Keratinocyte (primary cell): Measurements from ENCODE around the gene SCFD1. TPM values are rescaled to one million over a fixed set of nuclear protein-coding genes. Genes with fewer than 3 reads are reported as not detected.

Experiments used
- DNase-seq: peaks from one replicate; pipeline ENCODE4 v3.0.0-alpha.2; 2011; ENCODE audit warnings: low read depth, missing footprints, low spot score
- FAIRE-seq: peaks from 2 replicates; lab custom pipeline; 2011; peaks lifted over from hg19 to GRCh38; lab: Jason Lieb, UNC
- H2AFZ ChIP-seq: 2 replicates; pipeline ENCODE4 v1.6.0; 2012; ENCODE audit warnings: low read length, control low read depth, inconsistent platforms; ENCODE audit not compliant: control insufficient read depth
- H3K27ac ChIP-seq: 2 replicates; pipeline ENCODE4 v1.5.1; 2011; ENCODE audit warnings: low read length; ENCODE audit not compliant: control insufficient read depth, insufficient read depth
- H3K27me3 ChIP-seq: 3 replicates; pipeline ENCODE4 v1.6.0; 2011; ENCODE audit warnings: low read length; ENCODE audit not compliant: control insufficient read depth, insufficient read depth; ENCODE audit errors: extremely low read depth
- H3K36me3 ChIP-seq, 2 experiments: 2 replicates in 1 of 2; 3 replicates in 1 of 2; pipeline ENCODE4 v1.5.1; 2011; ENCODE audit warnings: low read length in 2 of 2, mild to moderate bottlenecking in 1 of 2; ENCODE audit not compliant: control insufficient read depth in 2 of 2, insufficient read depth in 2 of 2; ENCODE audit errors: extremely low read depth in 1 of 2
- H3K4me1 ChIP-seq: 3 replicates; pipeline ENCODE4 v1.5.1; 2011; ENCODE audit warnings: low read length; ENCODE audit not compliant: control insufficient read depth, insufficient read depth; ENCODE audit errors: extremely low read depth
- H3K4me2 ChIP-seq: 3 replicates; pipeline ENCODE4 v1.6.0; 2011; ENCODE audit warnings: low read depth, low read length; ENCODE audit not compliant: control insufficient read depth, insufficient read depth; ENCODE audit errors: extremely low read depth
- H3K4me3 ChIP-seq, 3 experiments: fragments of 200-600 bp in 1 of 3; sonication (generic) in 1 of 3; 2 replicates in 2 of 3; 3 replicates in 1 of 3; pipeline ENCODE4 v1.5.1; 2011 to 2016; ENCODE audit warnings: low read length in 3 of 3, mild to moderate bottlenecking in 3 of 3, control low read depth in 2 of 3, inconsistent platforms in 1 of 3, low read depth in 1 of 3, mixed read lengths in 1 of 3, mixed run types in 1 of 3, moderate library complexity in 1 of 3; ENCODE audit not compliant: control insufficient read depth in 2 of 3, insufficient read depth in 2 of 3; ENCODE audit errors: extremely low read depth in 1 of 3
- H3K79me2 ChIP-seq: 2 replicates; pipeline ENCODE4 v1.6.0; 2012; ENCODE audit warnings: low read length; ENCODE audit not compliant: control insufficient read depth, insufficient read depth
- H3K9ac ChIP-seq: 3 replicates; pipeline ENCODE4 v1.6.0; 2011; ENCODE audit warnings: low read length; ENCODE audit not compliant: control insufficient read depth, insufficient read depth; ENCODE audit errors: extremely low read depth
- H3K9me1 ChIP-seq: 3 replicates; pipeline ENCODE4 v1.6.0; 2011; ENCODE audit warnings: low read length; ENCODE audit not compliant: control insufficient read depth, insufficient read depth; ENCODE audit errors: extremely low read depth
- H3K9me3 ChIP-seq: 2 replicates; pipeline ENCODE4 v1.5.1; 2012; ENCODE audit warnings: low read depth, low read length; ENCODE audit not compliant: control insufficient read depth
- H4K20me1 ChIP-seq: 3 replicates; pipeline ENCODE4 v1.6.0; 2011; ENCODE audit warnings: low read length; ENCODE audit not compliant: control insufficient read depth, insufficient read depth; ENCODE audit errors: extremely low read depth
- CTCF ChIP-seq, 3 experiments: IDR thresholded peaks in 1 of 3; conservative IDR thresholded peaks in 1 of 3; optimal IDR thresholded peaks in 1 of 3; 2 replicates in 2 of 3; 3 replicates in 1 of 3; pipeline versions ENCODE3 to v1.5.1; 2011; ENCODE audit warnings: low read length in 3 of 3, mild to moderate bottlenecking in 3 of 3, moderate library complexity in 2 of 3, control low read depth in 1 of 3, inconsistent platforms in 1 of 3; ENCODE audit not compliant: insufficient read depth in 2 of 3; ENCODE audit errors: extremely low read depth in 1 of 3
- EZH2 ChIP-seq: IDR thresholded peaks from one replicate; pipeline ENCODE4 v1.6.1; 2012; ENCODE audit warnings: inconsistent platforms, mild to moderate bottlenecking, low read length, moderate library complexity
- dilution Hi-C: fragments of 300-500 bp; cut with MboI; formaldehyde crosslinking; loops from one replicate; pipeline ENCODE4 v1.7.0; 2020; ENCODE audit warnings: low sequenced_read_pairs; ENCODE audit not compliant: extremely low pct_ligation_motif_present
- polyA plus RNA-seq, 5 experiments: library from polyadenylated mRNA; depleted of rRNA in 3 of 5; stranded (reverse) in 3 of 5; stranded (forward) in 1 of 5; unstranded in 1 of 5; fragments of >200 nt; gene quantifications; 1 replicate in 1 of 5; 2 replicates in 3 of 5; 3 replicates in 1 of 5; pipeline versions ENCODE4 v1.2.1 to v1.2.3, GENCODE V29; 2011 to 2012; ENCODE audit warnings: missing spikeins in 2 of 5, low read depth in 1 of 5, low replicate concordance in 1 of 5

Gene SCFD1
- polyA plus RNA-seq, 1 donor (not counting 4 experiments of a cell fraction or from before 2014, with no cell fraction given): 100 TPM

GRCh38 chr14:30754778-30755177, 132.7 kb downstream of the SCFD1 start:
- Histone ChIP-seq H3K27ac (no peak overlapping the region), H3K9me1 (no peaks in the 10 kb centered on the region), H2AFZ (no peak overlapping the region), H3K9ac (no peak overlapping the region), H3K4me1 (no peaks in the 10 kb centered on the region), H3K4me2 (no peak overlapping the region), H3K27me3 (peaks cover 4% of the 10 kb centered on the region), H4K20me1 (no peaks in the 10 kb centered on the region), H3K36me3 (no peaks in the 10 kb centered on the region), H3K9me3 (no peaks in the 10 kb centered on the region), H3K4me3 (no peak overlapping the region), H3K79me2 (no peaks in the 10 kb centered on the region)
- TF ChIP-seq EZH2: no peak
- no peak for TF ChIP-seq CTCF (optimal IDR thresholded peaks at IDR 0.05 in 1 of 3, IDR thresholded peaks at IDR 0.05 in 1 of 3, conservative IDR thresholded peaks at IDR 0.05 in 1 of 3; ENCODE audit: extremely low read depth in 1 of 3, insufficient read depth in 2 of 3, low read length in 3 of 3)
- no peak for DNase-seq
- dilution Hi-C loops: no loop called here
- no peak for FAIRE-seq

- dilution Hi-C loops: no loop called here
- DNase-seq: no peak
Observed at GRCh38 chr14:30756594-30756993, 134.5 kb downstream of the SCFD1 start.

More at GRCh38 chr14:30756594-30756993, 134.5 kb downstream of the SCFD1 start:
- peaks cover 4% of the 10 kb centered on the region for H3K27me3 ChIP-seq
- no peaks in the 10 kb centered on the region for H3K4me1 ChIP-seq
- no peaks in the 10 kb centered on the region for H4K20me1 ChIP-seq
- no peak overlapping the region for H2AFZ ChIP-seq
- no peak overlapping the region for H3K4me2 ChIP-seq
- H3K9me3 ChIP-seq: no peaks in the 10 kb centered on the region
- no peak for FAIRE-seq
- TF ChIP-seq CTCF (optimal IDR thresholded peaks at IDR 0.05 in 1 of 3, IDR thresholded peaks at IDR 0.05 in 1 of 3, conservative IDR thresholded peaks at IDR 0.05 in 1 of 3; ENCODE audit: extremely low read depth in 1 of 3, insufficient read depth in 2 of 3, low read length in 3 of 3): no peak
- TF ChIP-seq EZH2: no peak
- H3K9me1 ChIP-seq: no peaks in the 10 kb centered on the region
- H3K9ac ChIP-seq: no peak overlapping the region
- H3K27ac ChIP-seq: no peak overlapping the region
- no peaks in the 10 kb centered on the region for H3K36me3 ChIP-seq
- no peaks in the 10 kb centered on the region for H3K79me2 ChIP-seq
- no peak overlapping the region for H3K4me3 ChIP-seq
